Lung (tissue), 10 donors: ENCODE measurements around the gene CNTNAP3B. TPM values are rescaled to one million over a fixed set of nuclear protein-coding genes. Genes with fewer than 3 reads are reported as not detected.
"Not testable (repeated sequence)": the region's sequence is repeated elsewhere in the genome, so short reads cannot be mapped to it uniquely, and the experiment has no call there.

Experiments used
- ATAC-seq: fragments of 200-7000 bp; cut with Tn5 transposase; one replicate; pipeline ENCODE4 v1.9.1; 2020; ENCODE audit warnings: moderate number of reproducible peaks; ENCODE audit not compliant: insufficient read depth, low FRiP score
- DNase-seq, 3 donors: peaks; one replicate each; pipeline ENCODE4 v3.0.0-alpha.2; 2013 to 2017
- H3K27ac ChIP-seq, 2 donors: one replicate each; pipeline ENCODE4 v1.5.1; 2013; ENCODE audit warnings: mild to moderate bottlenecking in 2 of 2, moderate library complexity in 2 of 2, control low read depth in 1 of 2, inconsistent platforms in 1 of 2, low read depth in 1 of 2, low read length in 1 of 2
- H3K27me3 ChIP-seq, 3 donors: one replicate each; pipeline ENCODE4 v1.5.1; 2013; ENCODE audit warnings: low read length in 2 of 3; ENCODE audit not compliant: control insufficient read depth in 3 of 3, insufficient read depth in 3 of 3
- H3K36me3 ChIP-seq, 4 donors: one replicate each; pipeline ENCODE4 v1.5.1; 2013; ENCODE audit warnings: low read length in 4 of 4, mild to moderate bottlenecking in 1 of 4, moderate library complexity in 1 of 4; ENCODE audit not compliant: control insufficient read depth in 4 of 4, insufficient read depth in 4 of 4
- H3K4me1 ChIP-seq, 5 donors: one replicate each; pipeline ENCODE4 v1.5.1; 2013; ENCODE audit warnings: low read length in 5 of 5, mild to moderate bottlenecking in 2 of 5, moderate library complexity in 1 of 5; ENCODE audit not compliant: control insufficient read depth in 5 of 5, insufficient read depth in 5 of 5
- H3K4me3 ChIP-seq: one replicate; pipeline ENCODE4 v1.5.1; 2013; ENCODE audit warnings: mild to moderate bottlenecking, control low read depth, moderate library complexity
- H3K9ac ChIP-seq, 2 donors: one replicate each; pipeline ENCODE4 v1.5.1; 2013; ENCODE audit warnings: low read length in 2 of 2, control low read depth in 1 of 2; ENCODE audit not compliant: insufficient read depth in 1 of 2
- H3K9me3 ChIP-seq, 4 donors: one replicate each; pipeline ENCODE4 v1.5.1; 2013; ENCODE audit warnings: low read length in 3 of 4, mild to moderate bottlenecking in 1 of 4, moderate library complexity in 1 of 4; ENCODE audit not compliant: control insufficient read depth in 4 of 4, insufficient read depth in 3 of 4
- WGBS, 2 donors: extraction: QIAGEN DNeasy Blood & Tissue Kit; methylation state at CpG; one replicate each; pipeline ENCODE4 v1.1.7; 2013; 5-methylcytosine and 5-hydroxymethylcytosine counted together
- polyA plus RNA-seq, 2 donors: library from polyadenylated mRNA; stranded (reverse); fragments of 200-250 nt; gene quantifications; one replicate each; pipeline ENCODE4 v1.2.1, GENCODE V29; 2013
- total RNA-seq, 2 donors: library from RNA; depleted of rRNA in 1 of 2; stranded (reverse); fragments of >200 nt in 1 of 2; gene quantifications; one replicate each; pipeline ENCODE4 v1.2.1, GENCODE V29; 2014 to 2021
- donor health status: Bipolar disorder and iron deficiency.
- donor health status: healthy.
- donor health status: DM: yes; HTN: yes; CAD: no.

CNTNAP3B gene
- total and polyA plus RNA-seq, 4 donors, result 5.6 to 20.8 (median 9.6) TPM

- not testable (repeated sequence) for H3K4me3 ChIP-seq, ATAC-seq, H3K27ac ChIP-seq, H3K4me1 ChIP-seq, H3K36me3 ChIP-seq, H3K9ac ChIP-seq, H3K27me3 ChIP-seq, H3K9me3 ChIP-seq, DNase-seq
Measured at GRCh38 chr9:41938143-41938542, 191.1 kb downstream of the CNTNAP3B start.

- H3K27me3 ChIP-seq, H3K27ac ChIP-seq, H3K36me3 ChIP-seq, ATAC-seq, H3K9me3 ChIP-seq, H3K9ac ChIP-seq, H3K4me3 ChIP-seq, H3K4me1 ChIP-seq, DNase-seq: not testable (repeated sequence)
- WGBS, 2 donors, result 62 to 73% methylated on average over 2 to 3 of the region's 3 CpGs
Measured at GRCh38 chr9:41935727-41936126, 193.5 kb downstream of the CNTNAP3B start.

- H3K9ac ChIP-seq, ATAC-seq, H3K4me1 ChIP-seq, H3K36me3 ChIP-seq, H3K27ac ChIP-seq, H3K4me3 ChIP-seq, H3K9me3 ChIP-seq, DNase-seq, H3K27me3 ChIP-seq: not testable (repeated sequence)
- WGBS, 2 donors, result 81 to 93% methylated on average over 4 to 5 of the region's 6 CpGs
Measured at GRCh38 chr9:41929172-41929571, 200.1 kb downstream of the CNTNAP3B start.

- WGBS, 2 donors, result 93 to 100% methylated on average over 1 of the region's 1 CpG
- not testable (repeated sequence) for H3K4me1 ChIP-seq, ATAC-seq, H3K9me3 ChIP-seq, H3K27ac ChIP-seq, H3K27me3 ChIP-seq, DNase-seq, H3K4me3 ChIP-seq, H3K36me3 ChIP-seq, H3K9ac ChIP-seq
Measured at GRCh38 chr9:41917374-41917773, 211.9 kb downstream of the CNTNAP3B start.

GRCh38 chr9:41905488-41905887, 223.7 kb downstream of the CNTNAP3B start:
- not testable (repeated sequence) for DNase-seq, H3K9ac ChIP-seq, H3K27ac ChIP-seq, H3K27me3 ChIP-seq, H3K4me3 ChIP-seq, H3K36me3 ChIP-seq, H3K4me1 ChIP-seq, H3K9me3 ChIP-seq
- ATAC-seq, result peak; percentile 53
- no CpG with 5 or more reads among the region's 4 CpGs for WGBS, 2 donors

- DNase-seq, H3K27me3 ChIP-seq, ATAC-seq, H3K4me1 ChIP-seq, H3K36me3 ChIP-seq, H3K9ac ChIP-seq, H3K4me3 ChIP-seq, H3K9me3 ChIP-seq, H3K27ac ChIP-seq: not testable (repeated sequence)
- no CpG with 5 or more reads among the region's 6 CpGs for WGBS, 2 donors
Measured at GRCh38 chr9:41902762-41903161, 226.5 kb downstream of the CNTNAP3B start.

- not testable (repeated sequence) for H3K4me3 ChIP-seq
- WGBS, 2 donors, result no CpG with 5 or more reads among the region's 46 CpGs
- peak; percentile 37 for ATAC-seq
Measured at GRCh38 chr9:41898720-41899343, 230.4 kb downstream of the CNTNAP3B start.

GRCh38 chr9:41874557-41874956, 254.7 kb downstream of the CNTNAP3B start:
- DNase-seq, H3K9me3 ChIP-seq, H3K36me3 ChIP-seq, ATAC-seq, H3K4me1 ChIP-seq, H3K27ac ChIP-seq, H3K4me3 ChIP-seq, H3K9ac ChIP-seq, H3K27me3 ChIP-seq: not testable (repeated sequence)
- no CpG with 5 or more reads among the region's 5 CpGs for WGBS, 2 donors

More at GRCh38 chr9:41898720-41899343, 230.4 kb downstream of the CNTNAP3B start:
- H3K9me3 ChIP-seq, DNase-seq, H3K9ac ChIP-seq, H3K27ac ChIP-seq, H3K4me1 ChIP-seq, H3K36me3 ChIP-seq, H3K27me3 ChIP-seq: not testable (repeated sequence)
